HCT116 (cell line): Measurements from ENCODE around the gene AGAP5. TPM values are rescaled to one million over a fixed set of nuclear protein-coding genes. Genes with fewer than 3 reads are reported as not detected.

Experiments used
- ATAC-seq: fragments of 200-7000 bp; cut with Tn5 transposase; 2 replicates; pipeline ENCODE4 v1.9.1; 2020; ENCODE audit warnings: mild to moderate bottlenecking, moderate library complexity
- BruUV-seq: library from RNA; stranded (reverse); fragments of 400-500 nt; replicated peaks from 2 replicates; lab custom pipeline; 2021; lab: Mats Ljungman, UMichigan
- CTCF ChIA-PET: fragments of 300-600 bp; sonication (Branson Sonifier 250); formaldehyde crosslinking; loops from one replicate; lab custom pipeline; 2021; ENCODE audit warnings: antibody characterized with exemption; lab: Charles Lee
- POLR2A ChIA-PET: fragments of 300-600, 350-600 bp; sonication (Branson Sonifier 250); formaldehyde crosslinking; loops from one replicate; lab custom pipeline; 2021; ENCODE audit warnings: antibody characterized with exemption; lab: Charles Lee
- RAD21 ChIA-PET, 2 experiments: fragments of 300-600 bp; sonication (Branson Sonifier 250); formaldehyde crosslinking; loops; one replicate each; lab custom pipeline; 2023; ENCODE audit warnings: low total read pairs in 2 of 2; ENCODE audit not compliant: uncharacterized antibody in 2 of 2, unreplicated experiment in 2 of 2, low non-redundant PET in 1 of 2; lab: Charles Lee
- DNase-seq: peaks from one replicate; pipeline ENCODE4 v3.0.0-alpha.2; 2010; ENCODE audit warnings: low read depth, low spot score
- H2AFZ ChIP-seq: fragments of 200-600 bp; shearing (Covaris generic), sonication (generic); 2 replicates; pipeline ENCODE4 v1.6.1; 2017; ENCODE audit warnings: low read depth, mixed run types, mixed read lengths, antibody characterized with exemption, low read length; ENCODE audit not compliant: poor library complexity, severe bottlenecking
- H3K27ac ChIP-seq: 2 replicates; pipeline ENCODE4 v1.5.1; 2012; ENCODE audit warnings: low read depth, low read length
- H3K27me3 ChIP-seq: fragments of 200-600 bp; sonication (generic); 2 replicates; pipeline ENCODE4 v1.6.1; 2016; ENCODE audit warnings: mixed run types, low read length, mixed read lengths; ENCODE audit not compliant: insufficient read depth
- H3K36me3 ChIP-seq, 2 experiments: fragments of 200-500 bp in 1 of 2; fragments of 200-600 bp in 1 of 2; sonication (Bioruptor generic) in 1 of 2; sonication (generic) in 1 of 2; 2 replicates each; pipeline versions ENCODE4 v1.5.1 to v1.6.1; 2014 to 2016; ENCODE audit warnings: low read length in 2 of 2, inconsistent platforms in 1 of 2, mixed read lengths in 1 of 2, mixed run types in 1 of 2; ENCODE audit not compliant: insufficient read depth in 2 of 2, control insufficient read depth in 1 of 2
- H3K4me1 ChIP-seq, 2 experiments: fragments of 200-600 bp in 1 of 2; sonication (generic) in 1 of 2; 2 replicates each; pipeline versions ENCODE4 v1.5.1 to v1.6.1; 2012 to 2017; ENCODE audit warnings: low read length in 2 of 2, inconsistent platforms in 1 of 2, mild to moderate bottlenecking in 1 of 2, mixed read lengths in 1 of 2, mixed run types in 1 of 2, moderate library complexity in 1 of 2; ENCODE audit not compliant: insufficient read depth in 2 of 2, control insufficient read depth in 1 of 2
- H3K4me2 ChIP-seq: fragments of 200-600 bp; sonication (generic); 2 replicates; pipeline ENCODE4 v1.6.1; 2017; ENCODE audit warnings: mixed run types, low read length, mixed read lengths
- H3K4me3 ChIP-seq, 2 experiments: fragments of 200-600 bp in 1 of 2; sonication (generic) in 1 of 2; replicated peaks in 1 of 2; 2 replicates each; pipeline ENCODE4 v1.5.1; 2011 to 2016; ENCODE audit warnings: low read length in 2 of 2, control low read depth in 1 of 2, low read depth in 1 of 2, mild to moderate bottlenecking in 1 of 2, mixed read lengths in 1 of 2, mixed run types in 1 of 2
- H3K79me2 ChIP-seq: fragments of 200-600 bp; sonication (generic); 2 replicates; pipeline ENCODE4 v1.6.1; 2017; ENCODE audit warnings: mild to moderate bottlenecking, mixed run types, low read length, moderate library complexity, mixed read lengths; ENCODE audit not compliant: insufficient read depth
- H3K9ac ChIP-seq: fragments of 200-600 bp; sonication (generic); 2 replicates; pipeline ENCODE4 v1.6.1; 2016; ENCODE audit warnings: low read length, mixed read lengths
- H3K9me2 ChIP-seq: fragments of 200-600 bp; sonication (generic), shearing (Covaris generic); 2 replicates; pipeline ENCODE4 v1.6.1; 2017; ENCODE audit warnings: mixed run types, mild to moderate bottlenecking, moderate library complexity; ENCODE audit not compliant: insufficient read depth
- H3K9me3 ChIP-seq, 2 experiments: fragments of 200-500 bp in 1 of 2; fragments of 200-600 bp in 1 of 2; sonication (Bioruptor generic) in 1 of 2; sonication (generic) in 1 of 2; 2 replicates each; pipeline ENCODE4 v1.6.1; 2014 to 2017; ENCODE audit warnings: low read length in 2 of 2, mixed read lengths in 2 of 2, inconsistent platforms in 1 of 2, low read depth in 1 of 2, mild to moderate bottlenecking in 1 of 2, mixed run types in 1 of 2, moderate library complexity in 1 of 2; ENCODE audit not compliant: control insufficient read depth in 1 of 2, insufficient read depth in 1 of 2
- H4K20me1 ChIP-seq: fragments of 200-600 bp; sonication (generic), shearing (Covaris generic); 2 replicates; pipeline ENCODE4 v1.6.1; 2017; ENCODE audit warnings: mixed run types, mild to moderate bottlenecking, moderate library complexity; ENCODE audit not compliant: insufficient read depth
- CEBPB ChIP-seq: IDR thresholded peaks from 2 replicates; pipeline ENCODE4 v1.6.1; 2012; ENCODE audit warnings: low read depth
- EGR1 ChIP-seq: IDR thresholded peaks from 2 replicates; pipeline ENCODE4 v1.6.1; 2012; ENCODE audit warnings: low read depth
- EZH2 ChIP-seq: fragments of 200-600 bp; sonication (generic); IDR thresholded peaks from 2 replicates; pipeline ENCODE4 v1.6.1; 2017; ENCODE audit warnings: antibody characterized with exemption, mixed run types
- EZH2phosphoT487 ChIP-seq: fragments of 200-600 bp; IDR thresholded peaks from 2 replicates; pipeline ENCODE4 v1.6.1; 2018; ENCODE audit warnings: antibody characterized with exemption, borderline replicate concordance
- POLR2AphosphoS5 ChIP-seq: IDR thresholded peaks from 2 replicates; pipeline ENCODE4 v1.6.1; 2011; ENCODE audit warnings: mild to moderate bottlenecking, low read depth, low read length, moderate library complexity
- RAD21 ChIP-seq: IDR thresholded peaks from 2 replicates; pipeline ENCODE4 v1.6.1; 2012; ENCODE audit warnings: low read depth, mild to moderate bottlenecking
- SIN3A ChIP-seq: IDR thresholded peaks from 2 replicates; pipeline ENCODE4 v1.6.1; 2012; ENCODE audit warnings: low read depth
- SP1 ChIP-seq: IDR thresholded peaks from 2 replicates; pipeline ENCODE4 v1.6.1; 2012; ENCODE audit warnings: low read depth
- TCF7L2 ChIP-seq: IDR thresholded peaks from 2 replicates; pipeline ENCODE4 v1.7.0; 2011; ENCODE audit warnings: borderline replicate concordance, inconsistent platforms; ENCODE audit not compliant: insufficient read depth, insufficient read length; ENCODE audit errors: extremely low read depth
- YY1 ChIP-seq: IDR thresholded peaks from 2 replicates; pipeline ENCODE4 v1.6.1; 2011; ENCODE audit warnings: low read length, low read depth, moderate library complexity, mild to moderate bottlenecking; ENCODE audit not compliant: insufficient replicate concordance; ENCODE audit errors: extremely low read depth
- ZFX ChIP-seq: fragments of 450-650 bp; IDR thresholded peaks from 2 replicates; pipeline ENCODE4 v1.6.1; 2017
- ZNF274 ChIP-seq: fragments of 200-500 bp; sonication (Bioruptor generic); IDR thresholded peaks from 2 replicates; pipeline ENCODE4 v1.6.1; 2014; ENCODE audit warnings: mild to moderate bottlenecking, low read depth, low read length, inconsistent platforms
- intact Hi-C: fragments of 100-400 bp; cut with micrococcal nuclease; formaldehyde crosslinking; loops from 2 replicates; pipeline ENCODE4 v1.10.0; 2022
- total RNA-seq: library from RNA; stranded (reverse); gene quantifications from one replicate; pipeline ENCODE4 v1.2.1, GENCODE V29; 2021; ENCODE audit not compliant: unreplicated experiment
- TF ChIP-seq, protein P1 (sequence below): IDR thresholded peaks from 2 replicates; pipeline ENCODE4 v1.6.1; 2011; ENCODE audit warnings: mild to moderate bottlenecking, low read length, moderate library complexity; ENCODE audit not compliant: insufficient replicate concordance; ENCODE audit errors: extremely low read depth
- TF ChIP-seq, protein P2 (sequence below): IDR thresholded peaks from 2 replicates; pipeline ENCODE4 v1.6.1; 2012

AGAP5 gene
- total RNA-seq, 1 experiment from 2014 or later: 7.5 TPM

DNA sequence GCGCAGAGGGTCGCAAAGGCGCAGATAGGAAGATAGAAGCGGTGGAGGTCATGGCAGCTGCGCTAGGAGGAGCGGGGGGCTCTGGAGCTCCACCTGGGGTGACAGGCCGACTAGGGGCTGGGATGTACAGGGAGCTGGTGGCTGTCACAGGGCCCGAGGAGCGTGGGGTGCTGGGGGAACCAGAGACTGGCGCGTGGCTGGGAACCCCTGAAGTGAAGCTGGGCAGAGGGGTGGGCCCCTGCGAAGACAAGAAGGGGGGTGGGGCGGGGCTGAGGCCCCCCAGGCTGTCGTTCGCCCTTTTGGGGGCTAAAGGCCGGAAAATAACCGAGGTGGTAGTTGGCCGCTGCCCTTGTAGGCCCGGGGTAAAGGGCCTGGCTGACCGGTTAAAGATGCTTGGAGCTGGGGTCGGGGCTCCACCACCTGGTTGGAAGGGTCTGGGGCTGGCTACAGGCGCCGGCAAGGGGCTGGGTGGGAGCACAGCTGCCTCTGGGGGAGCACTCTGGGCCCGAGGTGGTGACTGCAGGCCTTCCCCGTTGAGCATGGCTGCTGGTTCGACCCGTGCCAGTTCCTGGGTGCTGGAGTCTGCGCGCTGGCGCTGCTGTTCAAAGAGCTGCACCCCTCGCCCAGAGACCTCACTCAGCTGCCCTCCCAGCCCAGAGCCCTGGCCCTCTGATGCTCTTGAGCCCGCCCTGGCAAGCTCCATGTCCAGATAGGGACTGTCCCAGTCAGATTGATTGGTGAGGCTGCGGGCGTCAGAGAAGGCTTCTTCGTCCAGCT, 49.8 kb downstream of the AGAP5 start:
- H3K9me2 ChIP-seq: no peaks in the 10 kb centered on the region
- 0 out of 2 replicates have a peak, but pooled peaks cover 4% of the 10 kb centered on the region for H3K27me3 ChIP-seq
- RAD21 ChIA-PET: no interaction called here
- no peaks in the 10 kb centered on the region for H3K9me3 ChIP-seq
- H3K79me2 ChIP-seq: no peaks in the 10 kb centered on the region
- no peak for ATAC-seq
- H2AFZ ChIP-seq: no peak overlapping the region
- peaks cover 0 to 11% of the 10 kb centered on the region in 2 experiments; a peak in 3 of 4 replicates for H3K4me1 ChIP-seq
- H3K9ac ChIP-seq: no peak overlapping the region
- CTCF ChIA-PET: no interaction called here
- no peak for TF ChIP-seq RAD21
- no peak for TF ChIP-seq ZFX
- TF ChIP-seq, protein P1, sequence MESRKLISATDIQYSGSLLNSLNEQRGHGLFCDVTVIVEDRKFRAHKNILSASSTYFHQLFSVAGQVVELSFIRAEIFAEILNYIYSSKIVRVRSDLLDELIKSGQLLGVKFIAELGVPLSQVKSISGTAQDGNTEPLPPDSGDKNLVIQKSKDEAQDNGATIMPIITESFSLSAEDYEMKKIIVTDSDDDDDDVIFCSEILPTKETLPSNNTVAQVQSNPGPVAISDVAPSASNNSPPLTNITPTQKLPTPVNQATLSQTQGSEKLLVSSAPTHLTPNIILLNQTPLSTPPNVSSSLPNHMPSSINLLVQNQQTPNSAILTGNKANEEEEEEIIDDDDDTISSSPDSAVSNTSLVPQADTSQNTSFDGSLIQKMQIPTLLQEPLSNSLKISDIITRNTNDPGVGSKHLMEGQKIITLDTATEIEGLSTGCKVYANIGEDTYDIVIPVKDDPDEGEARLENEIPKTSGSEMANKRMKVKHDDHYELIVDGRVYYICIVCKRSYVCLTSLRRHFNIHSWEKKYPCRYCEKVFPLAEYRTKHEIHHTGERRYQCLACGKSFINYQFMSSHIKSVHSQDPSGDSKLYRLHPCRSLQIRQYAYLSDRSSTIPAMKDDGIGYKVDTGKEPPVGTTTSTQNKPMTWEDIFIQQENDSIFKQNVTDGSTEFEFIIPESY: no peak
- H3K36me3 ChIP-seq: no peaks in the 10 kb centered on the region
- POLR2A ChIA-PET: no interaction called here
- DNase-seq: no peak
- no peak overlapping the region for H3K4me3 ChIP-seq
- intact Hi-C loops: no loop called here
- H3K27ac ChIP-seq: no peak overlapping the region
- no peak overlapping the region for H3K4me2 ChIP-seq
- no peaks in the 10 kb centered on the region for H4K20me1 ChIP-seq
- no TSS peak for BruUV-seq

DNA sequence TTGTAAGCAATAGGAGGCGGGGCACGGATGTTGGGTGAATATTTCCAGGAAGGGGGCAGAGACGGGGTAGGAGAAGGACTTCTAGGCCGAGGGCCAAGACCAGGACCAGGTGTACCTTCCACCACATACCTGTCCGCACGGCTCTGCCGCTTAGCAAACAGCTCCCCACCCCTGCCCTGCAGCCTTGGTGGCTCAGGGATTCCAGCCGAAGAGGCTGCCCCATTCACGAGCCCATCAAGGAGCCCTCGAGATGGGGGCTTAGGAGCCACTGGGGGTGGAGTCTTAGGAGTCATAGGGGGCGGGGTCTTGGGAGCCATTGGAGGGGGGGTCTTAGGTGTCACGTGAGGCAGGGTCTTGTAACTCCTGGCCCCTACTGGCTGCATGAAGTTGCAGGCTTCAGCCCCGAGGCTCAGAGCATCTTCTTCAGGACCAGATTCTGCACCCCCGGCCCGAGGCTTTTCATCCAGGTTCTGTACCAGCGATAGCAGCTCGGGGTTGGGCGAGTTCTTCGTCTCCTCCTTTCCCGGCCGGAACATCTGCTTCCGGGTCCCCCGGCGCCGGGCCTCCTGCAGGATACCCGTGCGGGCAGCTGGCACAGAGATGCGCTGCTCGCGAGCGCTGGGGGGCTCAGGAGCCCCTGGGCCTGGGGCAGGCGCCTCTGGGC, 50.6 kb downstream of the AGAP5 start:
- CTCF ChIA-PET: no interaction called here
- no TSS peak for BruUV-seq
- intact Hi-C loops: no loop called here
- no peak for DNase-seq
- H4K20me1 ChIP-seq: no peaks in the 10 kb centered on the region
- H3K36me3 ChIP-seq: no peaks in the 10 kb centered on the region
- H3K4me1 ChIP-seq: peaks cover 0 to 11% of the 10 kb centered on the region in 2 experiments; a peak in 3 of 4 replicates
- H3K4me3 ChIP-seq: no peak overlapping the region
- H2AFZ ChIP-seq: no peak overlapping the region
- no peak overlapping the region for H3K4me2 ChIP-seq
- no peaks in the 10 kb centered on the region for H3K79me2 ChIP-seq
- no peak overlapping the region for H3K27ac ChIP-seq
- H3K9ac ChIP-seq: no peak overlapping the region
- ATAC-seq: no peak
- no peaks in the 10 kb centered on the region for H3K9me3 ChIP-seq
- RAD21 ChIA-PET: no interaction called here
- no peaks in the 10 kb centered on the region for H3K9me2 ChIP-seq
- H3K27me3 ChIP-seq: 0 out of 2 replicates have a peak, but pooled peaks cover 4% of the 10 kb centered on the region
- POLR2A ChIA-PET: no interaction called here
- TF ChIP-seq, protein P1: no peak
- TF ChIP-seq EGR1 (no peak), CEBPB (no peak), EZH2phosphoT487 (no peak), ZNF274 (no peak), TCF7L2 (no peak), SIN3A (no peak), ZFX (no peak), EZH2 (no peak), POLR2AphosphoS5 (no peak), YY1 (no peak), RAD21 (no peak), SP1 (no peak)
- TF ChIP-seq, protein P2, sequence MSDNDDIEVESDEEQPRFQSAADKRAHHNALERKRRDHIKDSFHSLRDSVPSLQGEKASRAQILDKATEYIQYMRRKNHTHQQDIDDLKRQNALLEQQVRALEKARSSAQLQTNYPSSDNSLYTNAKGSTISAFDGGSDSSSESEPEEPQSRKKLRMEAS: no peak
